Measurements from ENCODE around the gene GGTLC1.
"Not testable (repeated sequence)": the region's sequence is repeated elsewhere in the genome, so short reads cannot be mapped to it uniquely, and the experiment has no call there.

The GGTLC1 gene

DNA sequence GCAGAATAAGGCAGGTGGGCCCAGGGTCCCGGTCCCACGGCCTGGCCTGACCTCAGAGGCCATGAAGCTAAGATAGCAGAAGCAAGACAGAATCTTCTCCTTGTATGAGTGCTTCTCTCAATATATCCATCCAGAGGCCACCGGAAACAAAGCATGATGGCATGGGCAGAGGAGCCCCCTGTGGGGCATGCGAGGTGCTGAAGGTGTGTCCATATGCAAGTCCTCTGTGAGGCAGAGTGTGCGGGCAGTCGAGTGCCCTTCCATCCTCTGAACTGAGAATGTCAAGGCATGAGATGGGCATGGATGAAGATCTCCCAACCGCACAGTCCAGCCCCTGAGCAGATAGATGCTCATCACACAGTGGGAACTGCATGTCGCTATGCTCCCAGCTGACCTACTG is 9.8 kb upstream of the GGTLC1 start:
- in situ Hi-C loops (cut with HindIII; ENCODE audit: low pct_ligation_motif_present, low pct_unique_long_range_greater_than_20kb, low sequenced_read_pairs) = no loop called here

DNA sequence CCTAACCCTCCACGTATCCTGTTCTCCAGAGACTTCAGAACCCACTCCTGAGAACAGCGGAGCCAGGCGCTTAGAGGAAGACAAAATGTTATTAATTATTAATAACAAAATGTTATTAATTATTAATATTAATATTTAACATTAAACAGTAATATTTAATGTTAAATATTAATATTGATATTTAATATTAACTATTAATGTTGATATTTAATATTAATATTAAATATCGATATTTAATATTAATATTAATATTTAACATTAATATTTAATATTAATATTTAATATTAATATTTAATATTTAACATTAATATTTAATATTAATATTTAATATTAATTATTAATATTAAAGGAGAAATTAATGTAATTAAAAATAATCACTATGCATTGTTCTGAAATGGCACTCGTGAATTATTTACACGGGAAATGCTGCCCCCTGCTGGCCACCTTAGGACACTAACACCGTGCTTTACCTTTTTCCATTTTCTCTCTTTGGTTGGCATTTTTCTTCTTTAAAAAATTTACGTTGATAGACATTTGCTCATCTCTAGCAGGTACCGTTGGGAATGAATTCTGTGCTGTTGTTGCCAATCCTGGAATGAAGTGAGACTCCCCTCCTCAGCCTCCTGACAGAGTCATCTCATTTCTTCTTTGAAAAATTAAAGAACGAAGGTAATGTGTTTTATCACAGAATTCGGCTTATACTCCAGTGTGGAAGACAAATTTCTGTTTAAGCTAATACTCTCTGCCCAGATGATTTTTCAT is 7.5 kb upstream of the GGTLC1 start:
- DNase-seq = peak; percentile 31
- in situ Hi-C loops (cut with HindIII; ENCODE audit: low pct_ligation_motif_present, low pct_unique_long_range_greater_than_20kb, low sequenced_read_pairs) = no loop called here

More for the DNA sequence above, 9.8 kb upstream of the GGTLC1 start:
- no peak for DNase-seq

DNA sequence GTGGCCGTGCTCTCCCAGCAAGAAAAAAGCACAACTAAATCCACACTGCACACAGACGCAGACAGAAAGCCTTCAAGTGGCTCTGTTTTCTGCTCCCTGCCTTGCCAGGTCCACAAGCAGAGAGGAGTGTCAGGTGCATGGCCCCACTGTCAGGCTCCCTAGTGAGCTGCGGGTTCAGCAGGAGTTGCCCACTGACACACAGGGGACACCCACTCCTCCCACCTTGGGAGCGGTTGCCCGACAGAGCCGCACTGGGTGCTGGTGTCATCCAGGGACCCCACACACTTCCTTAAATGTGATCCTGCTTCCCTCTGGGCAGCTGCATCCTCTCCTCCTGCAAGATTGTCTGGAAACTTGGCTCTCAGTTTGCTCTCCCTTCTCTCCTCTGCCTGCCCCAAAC is 6.7 kb upstream of the GGTLC1 start:
- DNase-seq; in situ Hi-C loops (cut with HindIII; ENCODE audit: low pct_ligation_motif_present, low pct_unique_long_range_greater_than_20kb, low sequenced_read_pairs): not testable (repeated sequence)

DNA sequence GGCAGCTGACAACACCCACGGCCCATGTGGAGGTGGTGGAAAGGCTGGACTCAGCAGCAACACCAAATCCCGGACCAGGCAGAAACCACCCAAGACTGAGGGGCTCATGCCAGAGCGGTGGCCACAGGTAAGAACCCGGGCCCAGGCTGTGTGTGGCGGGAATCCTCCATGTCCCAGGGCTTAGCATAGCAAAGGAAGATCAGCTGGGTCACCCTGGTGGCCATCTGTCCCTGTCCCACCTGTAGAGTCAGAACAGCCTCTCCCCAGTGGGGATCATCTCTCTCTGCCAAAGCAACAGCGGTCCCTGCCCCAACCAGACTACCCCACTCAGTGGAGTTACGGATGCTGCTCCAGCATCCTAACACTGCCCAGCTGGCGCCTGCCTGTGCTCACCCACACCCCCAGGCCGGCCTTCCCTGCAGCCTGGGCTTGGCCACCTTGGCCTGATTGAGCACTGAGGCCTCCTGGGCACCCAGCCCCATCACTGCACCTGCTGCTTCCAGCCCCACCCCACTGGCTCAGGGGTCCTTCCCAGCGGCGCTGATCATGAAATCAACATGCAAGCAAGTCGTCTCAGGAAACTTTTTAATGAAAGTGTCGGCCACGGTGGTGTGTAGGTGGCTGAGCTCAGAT is 5.5 kb upstream of the GGTLC1 start:
- DNase-seq; in situ Hi-C loops (cut with HindIII; ENCODE audit: low pct_ligation_motif_present, low pct_unique_long_range_greater_than_20kb, low sequenced_read_pairs): not testable (repeated sequence)

DNA sequence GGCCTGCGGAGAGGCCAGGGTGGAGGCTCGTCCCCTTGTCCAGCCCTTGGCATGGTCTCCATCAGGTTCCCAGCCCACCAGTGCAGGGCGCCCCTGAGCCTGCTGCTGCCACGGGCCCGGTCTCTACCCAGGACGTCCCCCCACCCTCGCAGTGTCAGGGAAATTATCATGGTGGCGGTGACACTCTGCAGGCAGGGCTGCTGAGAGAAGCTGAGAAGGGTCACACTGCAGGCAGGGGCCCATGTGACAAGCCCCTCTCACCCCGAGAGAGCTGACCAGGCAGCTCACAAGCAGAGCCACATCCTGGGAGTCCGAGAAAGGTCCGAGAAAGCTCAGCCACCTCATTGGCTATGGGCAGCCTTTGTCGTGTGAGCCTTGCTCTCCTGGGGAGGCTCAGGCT is 4.9 kb upstream of the GGTLC1 start:
- in situ Hi-C loops (cut with HindIII; ENCODE audit: low pct_ligation_motif_present, low pct_unique_long_range_greater_than_20kb, low sequenced_read_pairs); DNase-seq: not testable (repeated sequence)

DNA sequence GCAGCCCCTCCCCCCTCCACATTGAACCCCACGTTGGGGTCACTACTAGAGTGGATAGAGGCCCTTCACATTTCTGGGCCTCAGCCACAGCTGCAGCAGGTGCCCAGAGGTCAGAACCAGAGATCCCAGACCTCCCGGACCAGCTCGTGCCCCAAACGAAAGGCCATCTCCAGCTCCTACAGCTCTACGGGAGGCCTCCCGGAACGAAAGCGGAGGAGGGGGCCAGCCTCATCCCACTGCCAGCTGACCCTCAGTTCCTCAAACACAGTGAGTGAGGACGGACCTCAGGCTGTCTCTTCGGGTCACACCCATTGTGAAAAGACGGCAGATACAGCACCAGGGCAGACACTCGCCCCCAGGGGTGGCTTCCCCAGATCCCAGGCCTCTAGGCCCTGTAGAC is 1.7 kb upstream of the GGTLC1 start:
- DNase-seq; in situ Hi-C loops (cut with HindIII; ENCODE audit: low pct_ligation_motif_present, low pct_unique_long_range_greater_than_20kb, low sequenced_read_pairs): not testable (repeated sequence)

DNA sequence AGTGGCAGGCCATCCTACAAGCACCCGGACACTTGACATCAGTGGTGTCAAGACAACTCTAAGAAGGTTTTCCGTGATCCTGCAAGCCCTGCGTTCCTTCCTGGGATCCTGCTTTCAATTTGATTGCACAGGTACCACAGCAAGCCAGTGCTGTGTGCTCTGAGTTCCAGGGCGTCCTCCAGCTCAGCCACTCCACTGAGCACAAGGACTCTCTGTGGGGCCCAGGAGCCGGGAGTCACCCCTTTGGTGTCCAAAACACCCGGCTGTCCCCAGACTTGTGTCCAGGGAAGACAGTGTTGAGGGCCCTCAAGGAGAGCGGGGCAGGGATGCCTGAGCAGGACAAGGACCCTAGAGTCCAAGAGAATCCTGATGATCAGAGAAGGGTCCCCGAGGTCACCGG is 387 bp upstream of the GGTLC1 start:
- DNase-seq; in situ Hi-C loops (cut with HindIII; ENCODE audit: low pct_ligation_motif_present, low pct_unique_long_range_greater_than_20kb, low sequenced_read_pairs): not testable (repeated sequence)

DNA sequence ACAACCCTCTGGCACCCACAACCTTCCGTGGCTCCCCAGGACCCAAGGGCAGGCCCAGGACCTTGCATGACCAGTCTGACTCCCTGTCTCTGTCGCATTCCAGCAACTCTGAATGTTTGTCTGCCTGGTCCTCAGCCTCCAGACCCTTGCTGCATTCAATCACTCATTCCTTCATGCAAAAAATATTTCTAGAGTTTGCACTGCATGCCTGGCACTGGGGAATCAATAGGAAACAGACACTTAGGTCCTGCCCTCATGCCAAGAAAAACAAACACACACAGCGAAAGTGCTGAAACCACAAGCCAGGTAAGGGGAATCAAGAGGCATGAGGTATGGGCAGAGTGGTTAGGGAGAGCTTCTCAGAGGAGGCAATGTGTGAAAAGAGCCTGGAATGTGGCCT is 1.9 kb downstream of the GGTLC1 start:
- in situ Hi-C loops (cut with HindIII; ENCODE audit: low pct_ligation_motif_present, low pct_unique_long_range_greater_than_20kb, low sequenced_read_pairs); DNase-seq: not testable (repeated sequence)

DNA sequence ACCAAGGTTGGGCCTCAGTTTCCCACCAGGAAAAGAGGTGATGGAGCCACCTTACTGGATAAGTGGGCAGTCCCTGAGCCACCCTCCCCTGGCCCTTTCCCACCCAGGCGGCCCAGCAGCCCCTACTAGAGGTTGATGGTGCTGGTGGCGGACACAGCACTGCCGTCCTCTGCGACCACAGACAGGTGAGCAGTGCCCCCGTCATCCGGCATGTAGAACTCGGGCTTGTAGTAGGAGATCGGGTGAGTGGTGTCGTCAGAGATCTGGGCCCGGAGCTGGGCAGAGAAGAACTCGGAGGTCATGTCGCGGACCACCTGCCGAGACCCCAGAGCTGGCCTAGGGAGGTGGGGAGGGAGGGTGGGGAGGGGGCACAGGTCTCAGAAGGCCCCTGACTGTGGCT is 2.3 kb downstream of the GGTLC1 start:
- in situ Hi-C loops (cut with HindIII; ENCODE audit: low pct_ligation_motif_present, low pct_unique_long_range_greater_than_20kb, low sequenced_read_pairs); DNase-seq: not testable (repeated sequence)

DNA sequence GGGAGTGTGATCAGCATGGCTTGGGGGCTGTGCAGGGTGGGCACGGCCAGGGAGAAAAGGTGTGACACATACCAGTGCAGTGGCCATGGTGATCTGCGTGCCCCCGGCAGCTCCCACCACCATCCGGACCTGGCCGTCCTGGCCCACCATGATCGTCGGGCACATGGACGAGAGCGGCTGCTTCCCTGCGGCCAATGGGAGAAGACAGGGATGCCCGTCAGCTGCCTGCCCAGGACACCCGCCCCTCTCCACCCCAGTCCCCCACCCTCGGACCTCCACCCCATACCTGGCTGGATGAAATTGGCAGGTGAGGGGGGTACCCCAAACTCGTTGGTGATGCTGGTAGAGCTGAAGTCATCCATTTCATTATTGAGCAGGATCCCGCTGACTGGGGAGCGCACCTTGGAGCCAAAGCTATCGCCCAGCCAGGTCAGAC is 2.8 kb downstream of the GGTLC1 start:
- DNase-seq; in situ Hi-C loops (cut with HindIII; ENCODE audit: low pct_ligation_motif_present, low pct_unique_long_range_greater_than_20kb, low sequenced_read_pairs): not testable (repeated sequence)

DNA sequence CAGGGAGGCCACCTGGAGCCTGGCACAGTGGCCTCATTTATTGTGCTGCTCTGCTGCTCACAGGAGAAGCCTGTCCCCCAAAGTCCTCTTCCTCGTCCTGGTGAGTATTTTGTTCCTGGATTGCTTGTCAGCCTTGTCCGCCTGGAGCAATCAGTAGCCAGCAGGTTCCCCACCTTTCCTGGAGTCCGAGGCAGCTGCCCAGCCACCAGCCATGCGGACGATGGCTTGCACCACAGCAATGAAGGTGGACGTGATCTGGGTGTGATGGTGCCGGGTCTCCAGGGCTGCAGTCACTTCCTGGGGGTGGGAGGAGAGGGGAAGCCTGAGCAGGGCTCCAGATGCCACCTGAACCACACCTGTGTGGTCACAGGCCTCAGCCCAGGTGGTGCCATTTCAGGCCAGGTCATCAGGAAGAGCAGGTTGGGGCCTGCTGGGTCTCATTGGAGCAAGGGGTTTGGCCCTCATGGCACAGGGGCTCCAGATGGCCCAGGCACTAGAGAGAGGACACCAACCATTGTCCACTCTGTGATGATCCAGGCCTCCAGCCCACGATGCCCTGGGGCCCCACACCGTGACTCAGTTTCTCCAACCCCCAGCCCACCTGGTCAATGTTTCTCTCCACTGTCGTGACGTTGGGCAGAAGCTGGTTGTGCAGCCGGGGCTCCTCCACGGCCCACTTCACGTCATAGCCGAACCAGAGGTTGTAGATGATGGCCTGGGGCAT is 3.4 kb downstream of the GGTLC1 start:
- in situ Hi-C loops (cut with HindIII; ENCODE audit: low pct_ligation_motif_present, low pct_unique_long_range_greater_than_20kb, low sequenced_read_pairs); DNase-seq: not testable (repeated sequence)

DNA sequence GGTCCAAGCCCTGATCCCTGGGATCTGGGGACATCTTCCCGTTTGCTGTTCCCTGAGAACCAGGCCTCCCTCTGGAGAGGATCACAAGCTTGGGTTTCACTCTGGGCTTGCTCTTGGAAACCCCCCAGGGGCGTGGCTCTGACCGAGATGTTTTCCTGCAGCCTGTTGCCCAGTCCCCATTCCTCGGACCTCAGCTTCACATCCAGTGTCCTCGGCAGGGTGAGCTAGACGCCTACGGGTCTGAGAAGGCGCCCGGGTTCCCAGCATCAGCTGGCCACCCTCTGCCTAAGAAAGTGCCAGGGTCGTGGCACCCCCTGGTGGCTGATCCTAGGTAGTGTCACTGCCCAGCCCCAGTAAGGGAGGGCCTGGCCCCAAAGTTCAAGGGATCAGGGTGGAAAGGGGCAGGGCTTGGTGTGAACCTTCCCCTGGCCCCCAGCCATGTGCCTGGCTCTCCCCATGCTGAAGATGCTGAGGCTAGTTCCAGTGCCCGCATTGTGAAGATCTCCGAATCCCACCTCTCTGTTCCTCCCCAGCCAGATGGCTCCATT is 4.0 kb downstream of the GGTLC1 start:
- DNase-seq; in situ Hi-C loops (cut with HindIII; ENCODE audit: low pct_ligation_motif_present, low pct_unique_long_range_greater_than_20kb, low sequenced_read_pairs): not testable (repeated sequence)

DNA sequence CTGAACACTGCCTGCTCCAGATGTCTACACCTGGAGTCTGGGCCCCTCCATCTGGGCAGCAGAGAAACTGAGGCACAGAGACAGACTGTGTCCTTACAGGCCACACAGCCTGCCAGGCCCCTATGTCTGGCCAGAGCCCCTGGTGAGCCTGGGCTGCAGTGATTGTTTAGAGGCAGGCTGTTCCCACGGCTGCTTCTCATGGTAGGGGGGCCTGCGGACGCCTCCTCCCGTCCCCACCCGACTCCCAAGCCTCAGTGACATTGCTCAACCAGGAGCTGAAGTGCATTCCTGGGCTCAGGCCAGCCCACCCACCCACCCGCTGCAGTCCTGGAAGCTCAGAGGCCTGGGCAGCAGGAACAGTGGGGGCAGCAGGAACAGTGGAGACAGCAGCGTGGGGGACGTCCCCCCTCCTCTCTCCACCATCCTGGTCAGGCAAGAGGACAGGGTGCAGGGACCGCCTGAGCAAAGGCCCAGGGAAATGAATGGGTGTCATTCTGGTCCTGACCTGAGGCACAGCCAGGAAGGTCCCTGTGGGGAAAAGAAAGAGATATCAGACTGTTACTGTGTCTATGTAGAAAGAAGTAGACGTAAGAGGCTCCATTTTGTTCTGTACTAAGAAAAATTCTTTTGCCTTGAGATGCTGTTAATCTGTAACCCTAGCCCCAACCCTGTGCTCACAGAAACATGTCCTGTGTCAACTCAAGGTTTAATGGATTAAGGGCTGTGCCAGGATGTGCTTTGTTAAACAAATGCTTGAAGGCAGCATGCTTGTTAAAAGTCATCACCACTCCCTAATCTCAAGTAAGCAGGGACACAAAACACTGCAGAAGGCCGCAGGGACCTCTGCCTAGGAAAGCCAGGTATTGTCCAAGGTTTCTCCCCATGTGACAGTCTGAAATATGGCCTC is 6.2 kb downstream of the GGTLC1 start:
- peak; percentile 4 for DNase-seq
- in situ Hi-C loops (cut with HindIII; ENCODE audit: low pct_ligation_motif_present, low pct_unique_long_range_greater_than_20kb, low sequenced_read_pairs) = not testable (repeated sequence)

DNA sequence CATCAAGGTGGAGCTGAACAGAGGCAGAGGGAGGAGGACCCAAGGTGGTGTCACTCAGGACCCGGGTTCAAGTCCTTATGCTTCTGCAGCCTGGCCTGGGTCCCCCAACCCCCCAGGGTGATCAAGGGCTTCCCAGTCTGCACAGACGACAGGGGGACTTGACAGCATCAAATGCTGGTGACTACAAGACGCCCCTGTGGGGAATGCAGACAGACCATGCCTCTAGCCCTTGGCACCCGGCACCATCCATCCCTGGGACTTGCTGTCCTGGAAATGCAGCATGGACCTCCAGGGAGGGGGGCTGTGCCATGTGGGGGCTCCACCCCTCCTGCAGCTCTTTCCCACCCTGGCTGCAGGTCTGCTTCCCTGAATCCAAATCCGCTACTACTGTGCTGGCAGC is 7.1 kb downstream of the GGTLC1 start:
- in situ Hi-C loops (cut with HindIII; ENCODE audit: low pct_ligation_motif_present, low pct_unique_long_range_greater_than_20kb, low sequenced_read_pairs); DNase-seq: not testable (repeated sequence)

DNA sequence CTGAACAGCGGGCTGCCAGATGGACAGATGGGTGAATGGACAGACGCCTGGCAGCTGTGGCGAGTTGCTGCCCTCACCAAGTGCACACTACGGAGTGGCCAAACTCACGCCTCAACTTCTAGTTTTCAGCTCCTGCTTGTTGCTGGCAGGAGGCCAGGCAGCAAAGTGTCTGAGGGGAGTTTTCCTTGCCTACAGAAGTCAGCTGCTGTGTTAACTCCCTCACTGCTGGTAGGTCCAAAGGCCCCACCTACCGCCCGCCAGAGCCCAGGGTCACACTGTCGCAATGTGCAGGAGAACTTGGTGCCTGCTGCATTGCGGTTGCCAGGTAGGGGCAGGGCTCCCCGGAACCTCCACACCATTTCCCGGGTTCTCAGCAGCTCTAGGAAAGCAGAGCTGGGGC is 7.6 kb downstream of the GGTLC1 start:
- DNase-seq; in situ Hi-C loops (cut with HindIII; ENCODE audit: low pct_ligation_motif_present, low pct_unique_long_range_greater_than_20kb, low sequenced_read_pairs): not testable (repeated sequence)

DNA sequence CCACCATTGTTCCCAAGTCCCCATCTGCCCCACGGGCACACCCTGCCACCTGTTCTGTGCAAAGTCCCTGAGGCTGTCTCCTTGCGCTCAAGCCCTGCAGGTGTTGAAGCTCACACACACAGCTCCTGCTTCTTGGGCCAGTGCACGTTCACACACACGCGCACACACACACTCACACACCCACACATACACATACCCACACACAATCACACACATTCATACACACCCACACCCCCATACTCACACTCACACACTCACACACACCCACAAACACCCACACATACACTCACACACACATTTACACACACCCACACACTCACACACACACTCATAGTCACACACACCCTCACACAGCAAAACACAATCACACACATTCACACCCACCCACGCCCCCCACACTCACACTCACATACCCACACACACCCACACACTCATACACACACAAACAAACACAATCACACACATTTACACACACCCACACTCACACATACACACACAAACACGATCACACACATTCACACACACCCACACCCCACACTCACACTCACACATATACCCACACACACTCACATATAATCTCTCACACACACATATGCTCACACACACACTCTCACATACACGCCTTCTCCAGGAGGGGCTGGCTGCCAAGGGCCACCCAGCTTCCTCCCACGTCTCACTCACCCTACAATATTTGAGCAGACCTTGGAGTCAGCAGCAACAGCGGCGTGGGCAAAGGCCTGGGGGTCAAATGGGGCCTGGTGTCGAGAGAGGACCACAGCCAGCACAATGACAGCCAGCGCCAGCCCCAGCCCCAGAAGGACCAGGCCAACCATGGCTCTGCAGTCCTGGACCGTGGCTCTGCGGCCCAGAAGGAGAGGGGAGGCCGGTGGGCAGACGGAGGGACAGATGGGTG is 8.4 kb downstream of the GGTLC1 start:
- in situ Hi-C loops (cut with HindIII; ENCODE audit: low pct_ligation_motif_present, low pct_unique_long_range_greater_than_20kb, low sequenced_read_pairs); DNase-seq: not testable (repeated sequence)

DNA sequence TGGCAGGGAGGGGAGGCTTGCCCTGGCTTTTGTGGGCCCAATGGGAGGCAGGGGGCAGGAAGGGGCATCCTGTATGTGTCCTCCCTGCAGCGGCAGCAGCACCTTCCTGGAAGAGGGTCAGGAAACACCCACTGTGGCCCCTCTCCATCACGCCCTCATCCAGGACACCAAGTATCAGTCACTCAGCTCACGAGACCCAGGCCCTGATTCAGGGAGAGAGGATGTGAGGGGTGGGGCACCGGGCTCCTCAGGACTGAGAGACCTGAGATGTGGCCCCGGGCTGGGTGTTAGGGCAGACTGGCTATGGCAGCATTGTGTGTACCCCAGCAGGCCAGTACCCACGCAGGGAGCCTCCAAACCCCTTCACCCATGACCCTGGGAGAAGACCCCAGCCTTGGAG is 9.2 kb downstream of the GGTLC1 start:
- DNase-seq; in situ Hi-C loops (cut with HindIII; ENCODE audit: low pct_ligation_motif_present, low pct_unique_long_range_greater_than_20kb, low sequenced_read_pairs): not testable (repeated sequence)
